ENCODE results near the gene CA14.

DNA sequence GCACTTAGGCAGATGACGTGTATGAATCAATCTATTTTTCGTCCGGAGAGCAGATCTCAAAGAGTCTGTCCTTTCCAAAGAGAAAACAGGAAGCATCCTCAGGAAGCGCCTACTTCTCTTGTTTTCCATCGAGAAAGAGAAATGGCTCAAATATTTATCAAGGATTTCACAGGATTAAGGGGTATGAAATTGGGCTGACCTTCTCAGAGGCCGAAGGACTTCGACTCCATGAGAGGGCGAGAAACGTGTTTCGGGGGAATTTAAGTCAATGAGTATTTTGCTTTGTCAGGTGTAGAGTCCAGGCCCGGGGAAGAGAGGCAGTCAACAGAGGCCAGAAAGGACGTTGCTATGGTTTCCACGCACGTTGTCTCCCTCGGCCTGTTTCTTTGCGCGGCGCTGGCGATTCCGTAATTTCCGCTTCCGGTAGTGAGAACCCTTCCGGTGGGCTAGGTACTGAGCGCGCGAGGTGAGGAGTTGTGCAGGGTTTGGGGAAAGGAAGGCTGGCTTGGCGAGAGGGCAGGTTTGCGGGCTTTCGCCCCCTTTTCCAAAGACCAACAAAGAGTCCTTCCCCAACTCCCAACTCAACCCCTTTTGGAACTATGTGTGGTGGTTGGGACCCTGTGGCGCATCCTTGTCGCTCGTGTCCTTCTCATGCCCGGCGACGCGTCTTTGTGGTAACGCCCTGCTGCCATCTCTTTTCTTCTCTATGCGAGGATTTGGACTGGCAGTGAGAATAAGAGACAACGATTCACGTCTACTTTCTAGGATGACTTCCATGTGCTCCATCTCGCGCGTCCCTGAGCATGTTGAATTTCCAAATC is 36.1 kb downstream of the CA14 start, which contains the start of gene MRPS21:
- TF ChIP-seq EZH2phosphoT487 (IDR thresholded peaks at IDR 0.05; ENCODE audit: borderline replicate concordance, low read depth) (no peak), RAD21 (IDR thresholded peaks at IDR 0.05; ENCODE audit: low read length) (peak; percentile 1; the same call in 1 of the 2 replicates), GABPA (IDR thresholded peaks at IDR 0.05; ENCODE audit: low read depth) (peak; percentile 99), MAX (IDR thresholded peaks at IDR 0.05; ENCODE audit: low read depth) (peak; percentile 98), CTCF (IDR thresholded peaks at IDR 0.05) (no peak), EP300 (IDR thresholded peaks at IDR 0.05; ENCODE audit: borderline replicate concordance in 1 of 2, low read depth in 1 of 2, low read length in 1 of 2) (no peak), TCF12 (IDR thresholded peaks at IDR 0.05) (no peak), SMC3 (IDR thresholded peaks at IDR 0.05; ENCODE audit: low read depth, low read length) (no peak), TAF1 (IDR thresholded peaks at IDR 0.05; ENCODE audit: borderline replicate concordance, low read depth, low read length) (peak; percentile 92), MXI1 (IDR thresholded peaks at IDR 0.05; ENCODE audit: low read depth, low read length) (peak; percentile 94)
